Left kidney (tissue), 2 donors: ENCODE data around the gene EID2B. TPM values are rescaled to one million over a fixed set of nuclear protein-coding genes. Genes with fewer than 3 reads are reported as not detected.

Source experiments
- DNase-seq: peaks from one replicate; pipeline ENCODE4 v3.0.0-alpha.2; 2013
- polyA plus RNA-seq: library from polyadenylated mRNA; unstranded; fragments of 120-200 nt; gene quantifications from one replicate; pipeline ENCODE4 v1.2.1, GENCODE V29; 2013; ENCODE audit not compliant: insufficient read length

Gene EID2B
- polyA plus RNA-seq, 1 donor = 5.8 TPM

GRCh38 chr19:39500543-39500942, 32.1 kb downstream of the EID2B start:
- no peak for DNase-seq

DNA sequence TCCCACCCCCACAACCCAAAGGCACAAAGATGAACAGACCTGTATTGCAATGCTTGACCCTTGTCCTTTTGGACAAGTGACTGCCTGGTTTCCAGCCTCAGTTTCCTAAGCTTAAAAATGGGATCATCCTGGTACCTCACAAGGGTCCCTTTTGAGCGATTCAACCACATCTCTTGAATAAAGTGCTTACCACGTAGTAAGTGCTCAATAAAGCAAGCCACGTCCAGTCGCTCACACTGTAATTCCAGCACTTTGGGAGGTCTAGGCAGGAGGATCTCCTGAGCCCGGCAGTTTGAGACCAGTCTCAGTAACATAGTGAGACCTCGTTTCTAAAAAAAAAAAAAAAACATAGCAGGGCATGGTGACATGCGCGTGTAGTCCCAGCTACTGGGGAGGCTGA, 32.7 kb downstream of the EID2B start:
- DNase-seq = no peak

- no peak for DNase-seq
These were observed 33.6 kb downstream of the EID2B start, which contains the start of gene DLL3 for GRCh38 chr19:39498798-39499642. TSS of gene DLL3 (plus strand) at chr19:39498947. CDS start at chr19:39498975, 28 bp downstream.

- no peak for DNase-seq
These were observed 34.5 kb downstream of the EID2B start for GRCh38 chr19:39497996-39498797.

DNA sequence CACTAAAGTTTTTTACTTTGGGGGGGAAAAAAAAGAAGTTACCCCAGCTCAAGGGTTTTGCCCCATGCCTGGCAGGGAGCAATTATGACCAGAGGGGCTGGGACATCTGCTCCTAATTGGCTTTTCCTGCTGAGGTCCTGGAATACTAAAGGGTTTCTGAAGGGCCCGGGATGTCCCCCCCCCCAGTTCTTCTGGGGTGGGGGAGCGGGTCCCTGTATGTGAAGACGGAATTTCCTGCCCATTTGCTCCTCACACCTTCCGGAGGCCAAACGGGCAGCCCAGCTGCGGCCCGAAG, 35.0 kb downstream of the EID2B start:
- no peak for DNase-seq

- DNase-seq = no peak
These were observed 36.6 kb downstream of the EID2B start for GRCh38 chr19:39496063-39496462.

DNA sequence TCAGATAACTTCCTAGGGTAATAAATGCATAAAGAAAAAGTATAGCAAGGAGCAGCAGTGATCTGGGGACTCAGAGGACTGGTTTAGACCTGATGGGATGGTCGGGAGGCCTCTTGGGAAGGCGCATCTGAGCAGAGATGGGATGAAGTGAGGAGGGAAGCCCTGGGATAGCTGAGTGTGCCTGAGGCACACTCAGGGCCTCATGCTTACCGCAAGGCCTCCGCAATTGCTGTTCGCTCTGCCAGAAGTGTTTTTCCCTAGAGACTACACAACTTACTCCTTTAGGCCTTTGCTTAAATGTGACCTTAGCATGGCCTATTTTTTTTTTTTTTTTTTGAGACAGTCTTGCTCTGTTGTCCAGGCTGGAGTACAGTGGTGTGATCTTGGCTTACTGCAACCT, 38.0 kb downstream of the EID2B start:
- DNase-seq = no peak

- no peak for DNase-seq
These were observed 39.9 kb downstream of the EID2B start for GRCh38 chr19:39492788-39493187.

- no peak for DNase-seq
These were observed 40.4 kb downstream of the EID2B start for GRCh38 chr19:39492225-39492624.

GRCh38 chr19:39489756-39490155, 42.9 kb downstream of the EID2B start:
- no peak for DNase-seq

- no peak for DNase-seq
These were observed 49.5 kb downstream of the EID2B start for GRCh38 chr19:39483141-39483540.

- DNase-seq = no peak
These were observed 51.0 kb downstream of the EID2B start for GRCh38 chr19:39481676-39482075.

DNA sequence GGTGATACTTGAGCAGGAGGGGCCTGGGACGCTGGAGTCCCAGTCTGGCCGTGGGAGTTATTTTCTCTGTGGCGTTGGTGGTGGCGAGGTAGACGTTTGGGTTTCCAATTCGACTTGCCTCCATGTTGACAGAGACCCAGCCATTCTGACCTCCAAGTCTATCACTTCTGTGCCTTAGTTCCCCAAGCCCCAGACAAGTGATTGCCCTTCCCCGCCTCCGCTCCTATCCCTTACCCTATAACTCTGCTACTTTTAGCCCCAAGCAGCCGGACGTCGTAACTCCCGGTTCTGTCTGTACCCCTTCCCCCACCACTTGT, 51.5 kb downstream of the EID2B start:
- no peak for DNase-seq

Other genes with a start within 250 kb of the EID2B start
- not detected for gene IFNL1, start 236.4 kb downstream of the EID2B start, polyA plus RNA-seq
- 1.2 TPM for gene LRFN1, start 212.0 kb downstream of the EID2B start, polyA plus RNA-seq
- gene GMFG, start 196.8 kb downstream of the EID2B start, polyA plus RNA-seq = 21.6 TPM
- gene SAMD4B, start 190.4 kb downstream of the EID2B start, polyA plus RNA-seq = 112 TPM
- gene PAF1, start 141.7 kb downstream of the EID2B start, polyA plus RNA-seq = 69.4 TPM
- 36.3 TPM for gene MED29, start 141.5 kb downstream of the EID2B start, polyA plus RNA-seq
- gene ZFP36, start 126.0 kb downstream of the EID2B start, polyA plus RNA-seq = 31.9 TPM
- 118 TPM for gene PLEKHG2, start 120.2 kb downstream of the EID2B start, polyA plus RNA-seq
- 1,072 TPM for gene RPS16, start 96.9 kb downstream of the EID2B start, polyA plus RNA-seq
- 150 TPM for gene SUPT5H, start 87.3 kb downstream of the EID2B start, polyA plus RNA-seq
- gene TIMM50, start 52.0 kb downstream of the EID2B start, polyA plus RNA-seq = 91.5 TPM
- gene DLL3, start 33.9 kb downstream of the EID2B start, polyA plus RNA-seq = 0.70 TPM
- 10.1 TPM for gene SELENOV, start 17.7 kb downstream of the EID2B start, polyA plus RNA-seq
- 21.3 TPM for gene EID2, start 7.3 kb upstream of the EID2B start, polyA plus RNA-seq
- not detected for gene LGALS13, start 69.7 kb upstream of the EID2B start, polyA plus RNA-seq
- not detected for gene LGALS16, start 123.1 kb upstream of the EID2B start, polyA plus RNA-seq
- not detected for gene LGALS14, start 171.6 kb upstream of the EID2B start, polyA plus RNA-seq
- 3.0 TPM for gene CLC, start 205.2 kb upstream of the EID2B start, polyA plus RNA-seq
- not detected for gene LEUTX, start 246.0 kb upstream of the EID2B start, polyA plus RNA-seq